Measurements from ENCODE around the gene STN1.
A peak's percentile ranks its signal among the peaks of the same experiment; 100 is the strongest.

Gene STN1

DNA sequence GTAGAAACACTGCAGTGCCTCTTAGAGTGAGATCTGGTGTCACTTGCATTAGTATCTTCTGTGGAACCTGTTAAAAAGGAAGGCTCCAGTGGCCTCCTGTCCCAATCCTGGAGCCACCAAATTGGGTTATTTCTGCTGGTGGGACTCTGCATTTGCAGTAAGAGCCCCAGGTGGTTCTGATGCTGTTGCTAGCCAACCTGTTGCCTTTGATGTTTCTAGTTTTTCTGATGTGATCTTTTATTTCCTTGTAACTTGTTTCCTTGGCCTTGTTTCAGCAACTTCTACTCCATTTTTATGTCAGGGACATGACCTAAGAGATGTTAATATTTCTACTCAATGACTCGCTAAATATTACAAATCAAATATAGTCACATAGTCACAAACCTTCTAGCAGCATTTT lies 12.5 kb upstream of the STN1 start:
- no peak for DNase-seq

DNA sequence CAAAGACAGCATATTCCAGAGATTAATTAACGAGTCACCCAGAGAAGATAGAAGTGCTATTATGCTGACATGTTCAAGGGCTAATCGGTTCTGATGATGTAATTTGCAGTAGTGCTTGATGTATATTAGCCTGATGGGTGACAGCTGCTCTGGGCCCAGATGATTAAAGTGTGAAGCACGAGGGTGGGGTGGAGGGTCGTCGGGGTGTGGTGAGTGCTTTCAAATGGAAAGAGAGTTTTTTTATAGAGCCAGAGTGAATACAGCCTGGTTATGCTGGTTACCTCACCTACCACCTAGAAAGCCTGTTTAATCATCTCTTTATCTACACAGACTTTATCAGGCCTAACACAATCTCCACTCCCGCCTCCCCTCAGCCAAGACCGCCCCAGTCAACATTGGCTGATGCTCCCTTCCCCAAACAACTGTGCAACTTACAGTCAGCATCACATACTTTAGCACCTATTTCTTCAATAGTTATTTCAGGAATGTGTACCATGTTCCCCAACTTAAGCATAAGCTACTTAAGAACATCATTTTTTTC lies 11.5 kb upstream of the STN1 start:
- DNase-seq = no peak

DNA sequence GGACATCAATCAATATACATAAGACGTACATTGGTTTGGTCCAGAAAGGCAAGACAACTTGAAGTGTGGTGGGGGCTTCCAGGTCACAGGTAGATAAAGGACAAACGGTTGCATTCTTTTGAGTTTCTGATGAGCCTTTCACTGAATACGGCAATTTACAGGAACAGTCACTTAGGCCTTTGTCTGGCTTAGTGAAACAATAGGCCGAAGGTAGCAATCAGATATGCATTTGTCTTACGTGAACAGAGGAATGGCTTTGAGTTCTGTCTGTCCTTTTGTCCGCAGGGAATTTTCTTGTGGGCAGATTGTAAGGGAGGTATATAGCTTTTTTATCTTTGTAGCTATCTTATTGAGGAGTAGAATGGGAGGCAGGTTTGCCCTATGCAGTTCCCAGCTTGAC lies 10.8 kb upstream of the STN1 start:
- DNase-seq = no peak

DNA sequence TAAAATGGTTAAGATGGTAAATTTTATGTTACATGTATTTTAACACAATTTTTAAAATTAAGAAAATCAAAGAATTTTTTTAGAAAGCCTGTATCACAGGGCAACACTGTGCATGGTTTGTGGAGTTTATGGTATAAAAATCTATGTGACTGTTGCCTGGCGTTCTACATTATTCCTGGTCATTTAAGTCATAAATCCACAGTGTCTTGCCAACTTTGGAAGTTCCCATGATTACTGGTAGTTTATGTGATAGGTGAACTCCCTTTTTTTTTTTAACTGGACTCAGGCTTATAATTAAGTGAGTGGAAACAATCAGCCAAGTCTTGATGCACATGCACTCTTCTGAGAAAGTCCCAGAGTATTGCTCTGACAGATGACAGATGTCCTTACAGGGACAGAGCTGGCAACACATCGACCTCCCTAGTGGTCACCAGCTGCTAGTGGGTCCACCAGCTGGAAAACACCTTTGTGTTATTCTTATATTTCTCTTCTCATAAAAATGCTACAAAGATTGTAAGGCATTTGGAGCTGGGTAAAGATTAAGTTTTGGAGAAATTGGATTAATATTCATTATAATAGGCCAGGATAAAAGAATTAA lies 8.8 kb upstream of the STN1 start:
- DNase-seq = no peak

DNA sequence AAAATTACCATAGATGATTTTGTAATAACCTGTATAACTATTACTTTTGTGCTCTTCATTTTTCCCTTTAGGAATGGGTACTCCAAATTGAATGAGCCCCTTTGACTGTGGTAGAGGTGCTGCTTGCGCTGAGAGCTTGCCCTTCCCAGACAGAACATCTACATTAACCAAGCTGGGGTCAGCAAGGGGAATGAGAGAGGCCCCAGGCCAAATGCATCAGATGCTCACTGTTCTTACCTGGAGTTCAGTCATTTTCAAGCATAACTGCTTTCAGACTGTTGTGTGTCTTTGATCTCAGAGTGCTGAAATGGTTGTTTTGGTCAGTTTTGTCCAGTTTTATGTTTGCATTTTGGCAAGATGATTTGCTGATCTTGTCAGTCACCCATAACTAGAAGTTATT lies 7.6 kb upstream of the STN1 start:
- DNase-seq = no peak

DNA sequence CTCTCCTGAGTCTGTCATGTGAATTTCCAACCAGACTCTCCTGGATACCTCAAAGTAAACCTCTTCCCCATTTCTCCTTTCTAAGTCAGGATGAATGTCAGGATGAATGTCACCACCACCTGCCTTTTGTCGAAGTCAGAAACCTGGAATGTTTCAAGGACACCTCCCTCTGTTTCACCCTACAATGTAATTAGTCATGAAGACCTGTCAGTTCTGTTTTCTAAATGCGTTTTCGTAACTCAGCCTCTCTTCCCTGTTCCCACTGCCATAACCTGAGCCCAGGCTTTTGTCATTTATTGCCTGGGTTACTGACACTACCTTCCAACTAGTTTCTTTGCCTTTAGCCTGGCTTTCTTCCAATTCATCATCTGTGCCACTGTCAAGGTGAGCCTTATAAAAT lies 5.5 kb upstream of the STN1 start:
- no peak for DNase-seq

DNA sequence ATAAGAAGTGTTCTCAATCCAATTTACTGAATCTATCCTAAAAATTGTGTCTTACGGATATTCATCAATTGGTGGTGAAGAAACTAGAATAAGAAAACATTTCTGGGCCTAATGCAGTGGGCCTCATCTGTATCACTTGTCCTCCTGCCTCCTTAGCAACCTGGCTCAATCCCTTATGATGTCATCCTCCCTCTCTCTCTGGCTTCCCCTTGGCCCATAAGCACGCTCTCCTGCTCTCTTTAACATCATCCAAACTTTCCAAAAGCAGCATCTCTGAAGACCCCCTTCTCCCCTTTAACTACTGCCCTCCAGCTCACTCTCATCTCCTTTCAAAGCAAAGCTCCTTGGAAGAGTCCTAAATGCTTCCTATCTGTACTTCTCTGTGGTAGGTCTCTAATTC lies 4.7 kb upstream of the STN1 start:
- DNase-seq = no peak

DNA sequence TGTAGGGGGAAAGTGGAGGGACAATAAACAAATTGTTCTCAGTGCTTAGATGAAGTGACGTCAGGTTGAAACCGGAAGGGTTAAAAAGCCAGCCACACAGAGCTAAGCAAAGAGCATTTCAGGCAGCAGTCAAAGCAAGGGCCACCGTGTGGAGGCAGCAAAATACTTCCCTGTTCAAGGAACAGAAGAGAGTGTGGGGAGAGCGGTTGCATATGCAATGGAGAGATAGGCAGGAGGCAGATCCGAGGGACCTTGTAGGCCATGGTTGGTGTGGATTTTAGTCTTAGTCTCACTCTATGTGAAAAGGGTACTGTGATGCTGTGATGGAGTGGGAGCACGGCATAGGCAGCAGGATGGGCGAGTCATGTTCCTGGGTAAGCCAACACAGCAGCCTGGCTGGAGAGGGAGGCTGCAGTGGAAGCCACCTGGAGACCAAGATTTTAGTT lies 3.8 kb upstream of the STN1 start:
- no peak for DNase-seq

DNA sequence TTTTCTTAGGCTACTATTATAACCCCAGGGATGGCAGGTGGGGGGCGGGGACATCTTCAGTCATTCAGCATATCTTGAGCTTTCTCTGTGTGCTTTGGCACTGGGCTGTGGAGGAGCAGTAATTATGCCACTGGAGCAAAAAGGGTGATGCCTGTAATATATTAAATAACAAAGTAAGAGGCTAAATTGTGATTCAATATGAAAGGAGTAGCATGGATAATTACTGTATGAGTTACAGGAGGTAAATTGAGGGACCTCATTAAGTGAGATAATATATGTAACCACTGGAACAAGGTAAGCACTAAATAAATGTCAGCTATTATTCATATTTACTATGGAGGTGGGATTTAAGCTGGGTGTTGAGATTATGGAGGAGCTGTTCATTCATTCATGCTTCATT lies 3.3 kb upstream of the STN1 start:
- DNase-seq = no peak

DNA sequence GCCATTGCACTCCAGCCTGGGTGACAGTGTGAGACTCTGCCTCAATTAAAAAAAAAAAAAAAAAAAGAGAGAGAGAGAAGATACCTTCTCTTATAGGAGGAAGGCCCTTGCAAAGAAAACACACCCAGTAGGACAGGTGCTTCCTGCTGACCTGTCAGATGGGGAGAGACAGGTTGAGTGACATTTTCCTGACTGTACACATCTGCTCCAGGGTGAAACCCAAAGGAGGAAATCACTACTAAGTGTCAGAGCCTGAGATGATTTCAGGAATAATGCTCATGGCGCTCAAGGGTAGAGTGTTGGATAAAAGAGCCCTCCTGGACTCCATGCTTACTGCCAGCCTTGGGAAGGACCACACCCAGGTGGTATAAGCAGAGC lies 1.7 kb upstream of the STN1 start:
- DNase-seq = no peak

DNA sequence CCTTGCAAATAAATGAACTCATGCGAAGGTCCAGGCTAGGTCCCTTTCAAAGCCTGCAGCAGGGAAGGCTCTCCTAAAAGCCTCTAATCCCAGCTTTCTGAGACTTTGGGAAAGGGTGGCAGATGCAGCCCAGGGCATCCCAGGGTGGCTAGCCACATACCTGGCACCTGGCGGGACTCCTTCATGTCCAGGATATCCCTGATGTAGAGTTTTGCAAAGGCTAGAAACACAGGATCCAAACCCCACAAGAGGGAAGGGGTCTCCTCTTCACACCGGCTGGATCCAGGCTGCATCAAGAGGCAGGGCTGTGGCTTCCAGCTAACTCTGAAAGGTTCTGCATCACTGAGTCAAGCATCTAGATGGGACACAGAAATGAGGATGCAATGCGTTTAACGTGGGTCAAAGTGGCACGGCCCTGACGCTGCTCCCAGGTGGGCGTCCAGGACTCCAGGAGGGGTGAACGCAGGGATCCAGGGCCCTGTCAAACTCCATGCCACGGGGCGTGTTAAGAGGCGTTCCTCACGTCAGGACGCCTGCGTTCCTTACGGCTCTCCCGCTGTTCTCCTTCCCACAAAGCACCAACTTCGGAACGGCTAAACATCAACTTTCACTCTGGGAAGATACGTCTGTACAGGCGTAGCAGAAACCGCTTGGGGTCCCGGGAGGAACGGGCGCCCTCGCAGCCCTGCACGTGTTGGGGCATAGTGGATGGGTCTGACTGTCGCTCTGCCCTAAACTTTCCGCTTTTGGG lies 507 bp downstream of the STN1 start:
- peak; percentile 82 for DNase-seq

DNA sequence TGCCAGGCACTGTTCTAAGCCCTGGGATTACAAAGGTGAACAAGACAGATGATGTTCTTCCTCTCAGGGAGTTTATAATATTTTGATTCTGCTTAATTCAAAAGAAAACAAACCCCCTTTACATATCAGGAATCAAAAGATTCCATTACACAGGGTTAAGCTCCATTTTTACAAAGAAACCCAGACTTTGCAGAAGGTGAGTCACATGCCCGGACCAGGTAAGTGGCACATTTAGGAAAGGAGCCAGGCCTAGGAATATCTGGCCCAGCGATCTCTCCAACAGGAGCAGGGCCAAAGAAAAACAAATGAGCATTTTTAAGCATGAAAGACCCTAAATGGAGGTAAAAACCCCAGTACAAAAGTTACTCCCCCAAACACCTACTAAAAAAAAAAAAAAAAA lies 1.1 kb downstream of the STN1 start:
- no peak for DNase-seq

DNA sequence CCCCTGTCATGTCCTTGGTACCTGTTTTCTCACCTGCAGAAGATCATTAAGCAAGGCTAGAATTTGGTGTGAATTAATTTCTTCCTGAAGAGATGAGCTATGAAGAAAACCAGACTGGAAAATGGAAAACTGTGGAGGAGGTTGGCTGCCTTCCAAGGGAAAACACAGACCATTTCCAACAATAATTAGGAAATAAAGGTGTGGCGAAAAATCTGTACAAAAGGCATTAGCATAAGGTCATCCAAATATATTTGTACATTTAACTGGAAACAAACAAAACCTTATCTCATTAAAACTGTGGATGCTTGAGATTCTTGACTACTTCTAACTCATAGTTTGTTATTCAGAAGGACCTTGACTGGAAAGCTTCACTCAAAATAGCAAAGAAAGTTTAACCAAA lies 1.7 kb downstream of the STN1 start:
- DNase-seq = no peak

DNA sequence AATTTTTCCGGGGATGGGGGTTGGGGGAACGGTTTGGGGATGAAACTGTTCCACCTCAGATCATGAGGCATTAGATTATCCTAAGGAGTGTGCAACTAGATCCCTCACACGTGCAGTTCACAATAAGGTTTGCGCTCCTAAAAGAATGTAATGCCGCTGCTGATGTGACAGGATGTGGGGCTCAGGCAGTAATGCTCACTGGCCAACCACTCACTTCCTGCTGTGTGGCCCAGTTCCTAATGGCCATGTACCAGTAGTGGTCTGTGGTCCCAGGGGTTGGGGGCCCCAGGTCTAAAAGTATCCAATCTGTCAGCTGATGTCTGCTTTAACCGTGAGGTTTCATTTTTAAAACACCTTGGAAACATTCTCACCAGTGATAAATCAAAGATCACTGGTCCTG lies 2.2 kb downstream of the STN1 start:
- no peak for DNase-seq

DNA sequence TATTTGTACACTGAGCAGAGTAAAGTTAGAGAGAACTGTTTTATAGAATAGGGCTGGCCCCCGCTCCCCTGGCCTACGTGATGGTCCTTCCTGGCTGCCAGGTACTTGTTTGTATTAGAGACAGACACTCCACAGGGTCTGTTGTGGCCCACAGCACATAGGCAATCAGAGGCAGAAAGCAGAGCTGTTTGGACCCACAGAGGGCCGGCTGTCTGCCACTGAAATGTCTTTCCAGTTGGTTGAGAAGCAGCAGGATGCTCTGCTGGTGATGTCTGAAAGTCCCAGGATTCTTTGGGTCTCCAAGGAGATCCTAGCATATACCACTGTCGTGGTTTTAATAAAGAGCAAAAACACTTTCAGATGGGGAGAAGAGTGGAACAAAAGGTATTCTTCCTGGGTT lies 5.2 kb downstream of the STN1 start:
- DNase-seq = no peak

DNA sequence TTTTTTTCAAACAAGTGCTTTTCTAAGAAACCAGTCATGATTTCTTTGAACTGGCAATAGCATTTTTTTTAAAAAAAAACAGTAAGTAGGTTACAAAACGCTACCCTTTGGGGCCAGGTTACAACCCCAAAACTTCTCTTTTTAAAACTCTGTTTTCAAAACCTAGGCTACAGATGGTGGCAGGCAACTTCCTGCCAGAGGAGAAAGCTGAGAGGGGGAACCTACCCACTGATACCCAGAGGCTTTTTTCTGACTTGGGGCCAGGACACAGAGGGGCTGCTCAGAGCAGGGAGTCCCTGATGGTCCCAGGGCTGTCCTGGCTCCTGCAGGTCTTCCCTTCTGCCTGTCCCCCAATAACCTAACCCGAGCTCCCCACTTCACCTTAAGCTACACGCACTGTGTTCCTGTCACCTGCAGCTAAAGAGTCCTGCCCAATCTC lies 6.9 kb downstream of the STN1 start:
- DNase-seq = no peak

DNA sequence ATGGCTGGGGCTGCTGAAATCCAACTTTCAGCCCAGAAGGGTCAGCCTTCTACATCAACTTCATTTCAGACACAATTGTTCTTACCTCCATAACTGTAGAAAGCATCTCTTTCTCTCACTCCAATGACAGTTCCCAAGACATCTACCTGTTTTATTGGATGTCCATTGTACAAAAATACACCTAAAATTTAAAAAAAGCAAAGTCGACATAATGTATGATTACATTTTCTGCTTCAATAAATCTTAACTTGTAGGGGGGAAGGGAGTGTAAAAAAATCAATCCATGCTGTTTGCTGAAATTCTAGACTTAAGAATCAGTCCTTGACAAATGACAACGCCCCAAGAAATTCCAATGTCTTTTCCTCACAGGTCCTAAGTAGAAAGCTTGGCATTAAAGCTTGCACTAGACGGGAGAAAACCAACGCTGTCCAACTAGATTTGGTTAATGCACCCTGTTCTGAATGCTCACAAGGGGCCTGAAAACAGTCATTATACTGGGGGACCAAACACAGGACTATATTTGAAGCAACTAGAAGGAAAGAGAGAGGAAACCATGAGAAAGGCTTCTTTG lies 7.5 kb downstream of the STN1 start:
- DNase-seq = no peak

DNA sequence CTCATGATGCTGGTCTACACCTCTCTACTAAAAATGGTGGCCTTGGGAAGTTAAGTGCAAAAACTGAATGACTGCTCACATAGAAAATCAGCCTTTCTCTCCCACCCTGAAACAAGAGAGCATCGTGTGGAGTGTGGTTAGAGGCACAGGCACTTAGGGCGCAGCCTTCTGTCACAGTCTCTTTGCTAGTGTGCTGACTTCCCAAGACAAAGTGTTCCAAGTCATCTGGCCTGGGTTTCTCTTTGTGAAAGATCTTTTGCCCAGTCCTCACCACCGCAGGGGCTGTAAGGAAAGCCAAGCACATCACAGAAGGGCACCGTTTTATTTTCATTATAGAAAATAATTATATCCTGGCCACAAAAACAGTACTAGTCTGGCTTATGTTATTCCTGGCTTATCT lies 12.5 kb downstream of the STN1 start:
- no peak for DNase-seq

DNA sequence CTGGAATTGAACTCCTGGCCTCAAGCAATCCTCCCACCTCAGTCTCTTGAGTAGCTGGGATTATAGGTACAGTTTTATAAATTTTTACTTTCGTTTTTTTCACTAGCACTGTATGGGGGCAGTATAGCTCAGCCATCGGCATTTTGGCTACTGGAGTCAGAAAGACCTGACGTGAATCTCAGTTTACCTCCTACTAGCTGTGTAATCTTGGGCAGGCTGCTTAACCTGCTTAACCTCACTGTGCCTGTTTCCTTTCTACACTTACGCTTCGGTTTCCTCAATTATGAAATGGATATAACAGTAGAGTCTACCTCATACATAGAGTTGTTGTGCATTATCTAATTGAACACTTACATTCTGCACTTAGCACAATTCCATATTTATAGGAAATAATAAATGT lies 16.7 kb downstream of the STN1 start:
- no peak for DNase-seq

DNA sequence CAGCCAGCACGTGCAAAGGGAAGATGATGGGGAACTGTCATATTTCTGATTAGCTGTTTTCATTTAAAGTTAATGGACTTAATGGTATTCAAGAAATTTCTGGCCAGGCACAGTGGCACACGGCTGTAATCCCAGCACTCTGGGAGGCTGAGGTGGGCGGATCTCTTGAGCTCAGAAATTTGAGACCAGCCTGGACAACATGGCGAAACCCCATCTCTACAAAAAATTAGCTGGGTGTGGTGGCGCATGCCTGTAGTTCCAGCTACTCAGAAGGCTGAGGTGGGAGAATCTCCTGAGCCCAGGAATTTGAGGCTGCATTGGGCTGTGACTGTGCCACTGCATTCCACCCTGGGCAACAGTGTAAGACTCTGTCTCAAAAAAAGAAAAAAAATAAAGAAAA lies 18.7 kb downstream of the STN1 start:
- DNase-seq = no peak

DNA sequence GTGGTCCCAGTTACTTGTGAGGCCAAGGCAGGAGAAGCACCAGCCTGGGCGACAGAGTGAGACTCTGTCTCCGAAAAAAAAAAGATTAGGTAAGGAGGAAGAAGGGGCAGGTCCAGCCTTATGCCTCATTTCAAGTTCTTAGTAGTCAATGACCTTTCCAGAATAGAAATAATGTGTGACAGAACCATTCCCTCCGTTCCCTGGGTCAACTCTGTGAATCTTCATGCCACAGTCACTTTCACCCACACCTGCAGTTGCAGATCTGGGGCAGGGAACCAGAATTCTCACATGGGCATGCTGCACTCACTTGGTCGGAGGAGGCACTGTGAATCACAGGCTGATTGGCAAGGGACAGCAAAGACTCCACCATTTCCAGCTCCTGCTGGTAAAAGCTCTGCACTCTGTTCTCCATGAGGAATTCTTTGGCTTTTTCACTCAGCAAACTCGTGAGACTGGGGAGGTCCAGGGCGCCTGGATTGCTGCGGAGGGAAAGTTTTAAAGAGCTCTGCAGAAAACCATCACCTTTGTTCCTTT lies 20.7 kb downstream of the STN1 start:
- no peak for DNase-seq

DNA sequence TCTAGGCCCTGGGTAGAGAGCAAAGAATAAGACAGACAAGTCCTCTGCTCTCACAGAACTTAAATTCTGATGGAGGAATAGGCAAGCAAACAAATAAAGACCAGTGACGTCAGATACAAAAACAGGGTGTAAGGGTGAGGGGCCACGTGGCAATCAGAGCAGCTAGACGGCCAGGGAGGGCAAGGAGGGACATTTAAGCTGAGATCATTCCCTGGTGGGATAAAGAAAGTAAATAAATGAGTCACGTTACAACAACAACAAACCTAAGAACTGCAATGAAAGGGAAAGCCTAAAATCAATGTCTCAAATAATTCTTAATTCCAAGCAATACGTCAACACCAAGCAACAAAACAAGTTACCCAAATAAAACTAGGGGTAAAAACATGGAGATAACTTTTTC lies 21.8 kb downstream of the STN1 start:
- DNase-seq = no peak

DNA sequence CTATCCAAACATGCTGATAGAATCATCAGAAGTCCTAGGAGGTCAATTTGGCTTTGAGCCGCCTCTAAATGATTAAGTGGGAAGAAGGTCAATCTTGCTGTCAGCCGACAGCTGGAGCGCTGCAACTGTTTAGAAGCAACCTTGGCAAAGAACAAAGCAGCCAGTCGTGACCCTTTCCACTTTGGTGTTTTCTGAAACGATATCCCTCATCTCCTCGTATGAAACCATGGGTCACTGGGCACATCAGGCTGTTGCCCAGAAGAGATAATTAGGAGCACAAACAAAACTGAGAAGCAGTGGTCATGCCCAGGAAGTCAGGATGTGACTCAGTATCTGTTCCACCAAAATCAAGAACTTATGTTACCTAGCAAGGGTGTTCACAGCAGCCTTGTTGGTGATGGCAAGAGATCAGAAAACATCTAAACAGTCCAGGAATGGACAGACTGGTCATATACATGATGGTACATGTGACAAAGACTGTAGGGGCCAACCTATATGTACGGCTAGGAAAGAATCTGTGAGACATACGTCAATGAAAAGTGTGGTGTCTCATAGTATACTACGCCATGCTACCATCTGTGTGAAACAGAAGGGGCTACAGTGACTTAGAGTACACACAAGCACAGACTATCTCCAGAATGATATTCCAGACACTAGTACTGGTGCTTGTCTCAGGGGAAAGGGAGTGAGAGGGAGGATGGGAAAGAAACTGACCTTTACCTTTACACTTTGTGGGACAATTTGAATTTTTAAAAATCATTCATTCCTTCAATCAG lies 22.4 kb downstream of the STN1 start:
- no peak for DNase-seq
